CD4-positive, alpha-beta T cell treated with Interleukin-1 beta for 1 hour (primary cell): ENCODE data around the gene PFDN5.
"Not testable (repeated sequence)": the region's sequence is repeated elsewhere in the genome, so short reads cannot be mapped to it uniquely, and the experiment has no call there.

Experiments
- DNase-seq, 2 donors: peaks; one replicate each; pipeline ENCODE4 v3.0.0-alpha.2; 2020 to 2022

The PFDN5 gene

GRCh38 chr12:53287741-53288216 lies 7.6 kb upstream of the PFDN5 start:
- peak; percentile 75 to 79 for DNase-seq

- no peak for DNase-seq
Observed at GRCh38 chr12:53288322-53288721, 7.0 kb upstream of the PFDN5 start.

GRCh38 chr12:53289891-53290290 lies 5.5 kb upstream of the PFDN5 start:
- DNase-seq = no peak

GRCh38 chr12:53290661-53291060 lies 4.7 kb upstream of the PFDN5 start:
- no peak for DNase-seq

GRCh38 chr12:53292426-53292825 lies 2.9 kb upstream of the PFDN5 start:
- DNase-seq = no peak

GRCh38 chr12:53295891-53296219 lies 513 bp downstream of the PFDN5 start:
- DNase-seq = no peak

- not testable (repeated sequence) for DNase-seq
Observed at GRCh38 chr12:53297106-53297505, 1.8 kb downstream of the PFDN5 start.

- no peak for DNase-seq
Observed at GRCh38 chr12:53298164-53298563, 2.8 kb downstream of the PFDN5 start.

- peak; percentile 40 to 55 for DNase-seq
Observed at GRCh38 chr12:53299101-53299453, 3.7 kb downstream of the PFDN5 start.

GRCh38 chr12:53299454-53300180 lies 4.3 kb downstream of the PFDN5 start, which contains the start of gene MYG1:
Gene MYG1 (plus strand): TSS chr12:53299695. CDS start chr12:53299738, 43 bp downstream.
- DNase-seq = peak; percentile 86 to 87

- no peak for DNase-seq
Observed at GRCh38 chr12:53300187-53300586, 4.8 kb downstream of the PFDN5 start.

GRCh38 chr12:53302903-53303302 lies 7.6 kb downstream of the PFDN5 start:
- no peak for DNase-seq

- no peak for DNase-seq
Observed at GRCh38 chr12:53306826-53307225, 11.5 kb downstream of the PFDN5 start.

- DNase-seq = no peak
Observed at GRCh38 chr12:53308276-53308675, 12.9 kb downstream of the PFDN5 start.

- DNase-seq = no peak
Observed at GRCh38 chr12:53313996-53314395, 18.7 kb downstream of the PFDN5 start.

GRCh38 chr12:53320352-53321195 lies 25.2 kb downstream of the PFDN5 start:
- no peak for DNase-seq

- peak; percentile 50 to 55 for DNase-seq
Observed at GRCh38 chr12:53324113-53324778, 28.9 kb downstream of the PFDN5 start.

- peak; percentile 87 for DNase-seq
Observed at GRCh38 chr12:53324779-53325510, 29.6 kb downstream of the PFDN5 start.

- DNase-seq = peak in 1 of 2 donors; percentile 8
Observed at GRCh38 chr12:53325511-53326061, 30.2 kb downstream of the PFDN5 start.

- no peak for DNase-seq
Observed at GRCh38 chr12:53326460-53327185, 31.3 kb downstream of the PFDN5 start.

- DNase-seq = no peak
Observed at GRCh38 chr12:53327435-53328042, 32.2 kb downstream of the PFDN5 start.
